ENCODE measurements around the gene RNF181. TPM values are rescaled to one million over a fixed set of nuclear protein-coding genes. Genes with fewer than 3 reads are reported as not detected.
A peak's percentile ranks its signal among the peaks of the same experiment; 100 is the strongest.
"Not testable (repeated sequence)": the region's sequence is repeated elsewhere in the genome, so short reads cannot be mapped to it uniquely, and the experiment has no call there.

The RNF181 gene
- total RNA-seq, 2 donors from 2014 or later, result 109 to 194 TPM

- DNase-seq (ENCODE audit: low spot score), result no peak
- peaks cover 0 to 4% of the 10 kb centered on the region in 2 donors for H3K4me1 ChIP-seq
- H3K36me3 ChIP-seq, result peaks cover 52% of the 10 kb centered on the region
- no peak overlapping the region for H3K27ac ChIP-seq
- no peak overlapping the region for H3K4me3 ChIP-seq
- H3K27me3 ChIP-seq, result no peaks in the 10 kb centered on the region
- H3K9me3 ChIP-seq, result no peaks in the 10 kb centered on the region
- TF ChIP-seq CTCF (IDR thresholded peaks at IDR 0.05), result no peak
Observed at GRCh38 chr2:85554980-85555612, 40.4 kb upstream of the RNF181 start.

- no peak overlapping the region for H3K27ac ChIP-seq
- H3K36me3 ChIP-seq, result peaks cover 34% of the 10 kb centered on the region
- no peak for TF ChIP-seq CTCF (IDR thresholded peaks at IDR 0.05)
- DNase-seq (ENCODE audit: low spot score), result no peak
- H3K27me3 ChIP-seq, result no peaks in the 10 kb centered on the region
- no peak overlapping the region for H3K4me3 ChIP-seq
- H3K4me1 ChIP-seq, result peaks cover 0 to 18% of the 10 kb centered on the region in 2 donors
- H3K9me3 ChIP-seq, result no peaks in the 10 kb centered on the region
Observed at GRCh38 chr2:85557130-85557529, 38.4 kb upstream of the RNF181 start.

GRCh38 chr2:85558160-85558559 is 37.4 kb upstream of the RNF181 start:
- TF ChIP-seq CTCF (IDR thresholded peaks at IDR 0.05), result no peak
- H3K9me3 ChIP-seq, result no peaks in the 10 kb centered on the region
- DNase-seq (ENCODE audit: low spot score), result no peak
- H3K27me3 ChIP-seq, result no peaks in the 10 kb centered on the region
- H3K4me3 ChIP-seq, result no peak overlapping the region
- peaks cover 24% of the 10 kb centered on the region for H3K36me3 ChIP-seq
- no peak overlapping the region for H3K27ac ChIP-seq
- H3K4me1 ChIP-seq, result peaks cover 0 to 20% of the 10 kb centered on the region in 2 donors

GRCh38 chr2:85560403-85560726 is 35.2 kb upstream of the RNF181 start:
- peak overlapping the region; percentile 75 to 93 for H3K4me3 ChIP-seq
- peak overlapping the region in 1 of 2 donors; percentile 91 for H3K27ac ChIP-seq
- DNase-seq (ENCODE audit: low spot score); H3K27me3 ChIP-seq; H3K36me3 ChIP-seq; H3K9me3 ChIP-seq: not testable (repeated sequence)
- H3K4me1 ChIP-seq, result peaks cover 0 to 20% of the 10 kb centered on the region in 2 donors

GRCh38 chr2:85560812-85561279 is 34.7 kb upstream of the RNF181 start:
- no peak for TF ChIP-seq CTCF (IDR thresholded peaks at IDR 0.05)
- Histone ChIP-seq H3K27ac (peak overlapping the region; percentile 86 to 91), H3K4me3 (peak overlapping the region; percentile 75 to 93)

GRCh38 chr2:85561280-85562212 is 34.0 kb upstream of the RNF181 start, which contains the start of gene GGCX:
Gene GGCX (minus strand): TSS chr2:85561493. CDS start chr2:85561428, 65 bp downstream.
- Histone ChIP-seq H3K27me3 (no peaks in the 10 kb centered on the region), H3K4me1 (peaks cover 0 to 20% of the 10 kb centered on the region in 2 donors), H3K4me3 (peak within 1 kb of the TSS; percentile 75 to 93), H3K9me3 (no peaks in the 10 kb centered on the region), H3K27ac (peak within 1 kb of the TSS; percentile 86 to 91), H3K36me3 (no peaks in the 10 kb centered on the region)
- DNase-seq (ENCODE audit: low spot score), result peak; percentile 94
- TF ChIP-seq CTCF (IDR thresholded peaks at IDR 0.05), result peak in 1 of 2 donors; percentile 72

More at GRCh38 chr2:85560812-85561279, 34.7 kb upstream of the RNF181 start:
- no peaks in the 10 kb centered on the region for H3K27me3 ChIP-seq
- no peak for DNase-seq (ENCODE audit: low spot score)
- peaks cover 0 to 20% of the 10 kb centered on the region in 2 donors for H3K4me1 ChIP-seq
- no peaks in the 10 kb centered on the region for H3K9me3 ChIP-seq
- H3K36me3 ChIP-seq, result no peaks in the 10 kb centered on the region
